Measurements from ENCODE around the gene CBL. TPM values are rescaled to one million over a fixed set of nuclear protein-coding genes. Genes with fewer than 3 reads are reported as not detected.
"Not testable (repeated sequence)": the region's sequence is repeated elsewhere in the genome, so short reads cannot be mapped to it uniquely, and the experiment has no call there.

The CBL gene
- total RNA-seq, 1 donor from 2014 or later = 22.5 TPM

DNA sequence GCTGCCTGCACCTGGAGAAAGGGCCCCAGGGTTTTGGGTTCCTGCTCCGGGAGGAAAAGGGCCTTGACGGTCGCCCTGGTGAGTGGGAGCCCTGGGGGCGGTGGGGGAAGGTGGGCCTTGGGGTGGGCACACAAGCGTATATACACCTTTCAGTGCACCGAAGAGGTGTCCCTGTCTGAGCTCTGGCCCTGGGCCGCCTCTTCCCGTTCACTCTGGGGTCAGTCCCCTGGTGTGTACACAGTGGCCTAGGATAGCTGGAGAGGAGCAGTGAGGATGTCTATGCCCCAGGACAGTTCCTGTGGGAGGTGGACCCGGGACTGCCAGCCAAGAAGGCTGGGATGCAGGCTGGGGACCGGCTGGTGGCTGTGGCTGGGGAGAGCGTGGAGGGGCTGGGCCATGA is 18.1 kb upstream of the CBL start:
- DNase-seq (ENCODE audit: low read depth) = no peak
- TF ChIP-seq, protein P1, sequence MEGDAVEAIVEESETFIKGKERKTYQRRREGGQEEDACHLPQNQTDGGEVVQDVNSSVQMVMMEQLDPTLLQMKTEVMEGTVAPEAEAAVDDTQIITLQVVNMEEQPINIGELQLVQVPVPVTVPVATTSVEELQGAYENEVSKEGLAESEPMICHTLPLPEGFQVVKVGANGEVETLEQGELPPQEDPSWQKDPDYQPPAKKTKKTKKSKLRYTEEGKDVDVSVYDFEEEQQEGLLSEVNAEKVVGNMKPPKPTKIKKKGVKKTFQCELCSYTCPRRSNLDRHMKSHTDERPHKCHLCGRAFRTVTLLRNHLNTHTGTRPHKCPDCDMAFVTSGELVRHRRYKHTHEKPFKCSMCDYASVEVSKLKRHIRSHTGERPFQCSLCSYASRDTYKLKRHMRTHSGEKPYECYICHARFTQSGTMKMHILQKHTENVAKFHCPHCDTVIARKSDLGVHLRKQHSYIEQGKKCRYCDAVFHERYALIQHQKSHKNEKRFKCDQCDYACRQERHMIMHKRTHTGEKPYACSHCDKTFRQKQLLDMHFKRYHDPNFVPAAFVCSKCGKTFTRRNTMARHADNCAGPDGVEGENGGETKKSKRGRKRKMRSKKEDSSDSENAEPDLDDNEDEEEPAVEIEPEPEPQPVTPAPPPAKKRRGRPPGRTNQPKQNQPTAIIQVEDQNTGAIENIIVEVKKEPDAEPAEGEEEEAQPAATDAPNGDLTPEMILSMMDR (IDR thresholded peaks at IDR 0.05; ENCODE audit: insufficient read depth, low read length, poor library complexity, severe bottlenecking) = no peak
- no peaks in the 10 kb centered on the region for H3K27me3 ChIP-seq (ENCODE audit: control insufficient read depth, insufficient read depth, low read length)
- no peak overlapping the region for H3K4me3 ChIP-seq (ENCODE audit: low read depth, low read length)
- no peaks in the 10 kb centered on the region for H3K36me3 ChIP-seq (ENCODE audit: control insufficient read depth, insufficient read depth, low read length)

DNA sequence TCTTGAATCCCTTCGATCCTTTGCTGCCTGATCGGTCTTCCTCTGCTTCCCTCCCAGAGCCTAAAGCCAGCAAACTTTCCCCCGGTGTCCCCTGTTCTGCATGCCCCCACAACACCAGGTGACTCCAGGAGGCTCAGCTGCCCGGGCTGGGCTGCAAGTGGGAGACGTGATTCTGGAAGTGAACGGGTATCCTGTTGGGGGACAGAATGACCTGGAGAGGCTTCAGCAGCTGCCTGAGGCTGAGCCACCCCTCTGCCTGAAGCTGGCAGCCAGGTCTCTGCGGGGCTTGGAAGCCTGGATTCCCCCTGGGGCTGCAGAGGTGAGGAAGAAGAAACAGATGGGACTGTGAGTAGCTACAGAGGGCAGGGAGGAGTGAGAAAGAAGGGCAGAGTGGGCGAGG is 17.3 kb upstream of the CBL start:
- Histone ChIP-seq H3K27me3 (ENCODE audit: control insufficient read depth, insufficient read depth, low read length) (no peaks in the 10 kb centered on the region), H3K36me3 (ENCODE audit: control insufficient read depth, insufficient read depth, low read length) (no peaks in the 10 kb centered on the region), H3K4me3 (ENCODE audit: low read depth, low read length) (no peak overlapping the region)
- TF ChIP-seq, protein P1 (IDR thresholded peaks at IDR 0.05; ENCODE audit: insufficient read depth, low read length, poor library complexity, severe bottlenecking) = no peak
- no peak for DNase-seq (ENCODE audit: low read depth)

DNA sequence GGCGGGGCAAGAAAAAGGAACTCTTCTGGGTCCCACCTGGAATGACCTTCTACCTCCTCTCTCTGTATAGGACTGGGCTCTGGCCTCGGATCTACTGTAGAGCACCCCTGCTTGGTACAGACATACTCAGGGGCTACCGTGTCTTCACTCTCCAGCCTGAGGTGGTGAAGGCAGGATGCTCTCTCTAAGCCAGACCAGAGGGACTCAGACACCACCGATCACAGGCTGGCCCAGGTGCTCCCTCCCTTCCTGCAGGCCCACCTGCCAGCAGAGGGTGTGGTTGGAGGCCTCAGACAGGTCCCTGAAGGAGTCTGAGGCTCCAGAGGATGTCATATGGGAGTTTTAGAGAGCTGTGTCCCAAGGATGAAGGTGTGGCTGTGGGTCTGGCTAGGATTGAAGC is 16.7 kb upstream of the CBL start:
- TF ChIP-seq, protein P1 (IDR thresholded peaks at IDR 0.05; ENCODE audit: insufficient read depth, low read length, poor library complexity, severe bottlenecking) = no peak
- H3K4me3 ChIP-seq (ENCODE audit: low read depth, low read length) = no peak overlapping the region
- no peaks in the 10 kb centered on the region for H3K27me3 ChIP-seq (ENCODE audit: control insufficient read depth, insufficient read depth, low read length)
- H3K36me3 ChIP-seq (ENCODE audit: control insufficient read depth, insufficient read depth, low read length) = no peaks in the 10 kb centered on the region
- no peak for DNase-seq (ENCODE audit: low read depth)

DNA sequence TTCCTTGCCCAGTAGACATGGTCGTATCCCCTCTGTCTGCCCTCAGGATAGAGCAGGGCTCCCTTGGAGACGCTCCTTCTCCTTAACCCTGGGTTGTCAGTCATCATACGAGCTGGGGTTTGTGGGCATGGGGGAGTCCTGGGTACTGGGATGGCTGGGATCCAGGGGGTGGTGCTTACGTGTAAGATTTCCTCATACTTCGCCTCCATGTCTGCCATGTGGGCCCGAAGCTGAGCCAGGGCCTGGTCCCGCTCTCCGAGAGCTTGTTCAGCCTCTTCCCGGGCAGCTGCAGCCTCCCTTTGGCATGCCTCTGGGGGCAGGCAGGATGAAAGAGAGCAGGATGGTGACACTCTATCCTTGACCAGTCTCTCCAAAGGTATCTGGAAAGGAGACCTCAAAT is 15.6 kb upstream of the CBL start:
- H3K4me3 ChIP-seq (ENCODE audit: low read depth, low read length) = no peak overlapping the region

DNA sequence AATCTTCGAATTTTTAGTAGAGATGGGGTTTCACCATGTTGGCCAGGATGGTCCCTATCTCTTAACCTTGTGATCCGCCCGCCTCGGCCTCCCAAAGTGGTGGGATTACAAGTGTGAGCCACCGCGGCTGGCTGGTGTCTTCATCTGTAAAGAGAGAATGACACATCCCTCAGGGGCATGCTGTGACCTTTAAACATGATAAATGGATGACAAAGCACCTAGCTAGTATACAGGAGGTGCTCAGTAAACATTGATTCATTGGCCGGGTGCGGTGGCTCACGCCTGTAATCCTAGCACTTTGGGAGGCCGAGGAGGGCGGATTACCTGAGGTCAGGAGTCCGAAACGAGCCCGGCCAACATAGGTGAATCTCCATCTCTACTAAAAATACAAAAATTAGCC is 14.9 kb upstream of the CBL start:
- H3K4me3 ChIP-seq (ENCODE audit: low read depth, low read length); DNase-seq (ENCODE audit: low read depth); H3K27me3 ChIP-seq (ENCODE audit: control insufficient read depth, insufficient read depth, low read length); H3K36me3 ChIP-seq (ENCODE audit: control insufficient read depth, insufficient read depth, low read length): not testable (repeated sequence)

More for the DNA sequence above, 15.6 kb upstream of the CBL start:
- Histone ChIP-seq H3K27me3 (ENCODE audit: control insufficient read depth, insufficient read depth, low read length) (no peaks in the 10 kb centered on the region), H3K36me3 (ENCODE audit: control insufficient read depth, insufficient read depth, low read length) (no peaks in the 10 kb centered on the region)
- TF ChIP-seq, protein P1 (IDR thresholded peaks at IDR 0.05; ENCODE audit: insufficient read depth, low read length, poor library complexity, severe bottlenecking) = no peak
- DNase-seq (ENCODE audit: low read depth) = no peak

DNA sequence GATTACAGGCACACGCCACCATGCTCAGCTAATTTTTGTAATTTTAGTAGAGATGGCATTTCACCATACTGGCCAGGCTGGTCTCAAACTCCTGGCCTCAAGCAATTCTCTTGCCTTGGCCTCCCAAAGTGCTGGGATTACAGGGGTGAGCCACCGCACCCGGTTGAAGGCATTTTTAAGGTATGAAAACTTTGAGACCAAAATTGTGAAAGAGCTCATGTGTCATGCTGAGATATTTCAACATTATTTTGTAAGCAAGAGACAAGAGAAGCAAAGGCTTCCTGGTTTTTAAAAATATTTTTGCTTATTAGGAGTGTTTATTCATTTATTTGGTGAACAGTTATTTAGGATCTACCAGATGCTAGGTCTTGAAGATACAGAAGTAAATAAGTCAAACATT is 14.0 kb upstream of the CBL start:
- H3K4me3 ChIP-seq (ENCODE audit: low read depth, low read length) = no peak overlapping the region
- TF ChIP-seq, protein P1 (IDR thresholded peaks at IDR 0.05; ENCODE audit: insufficient read depth, low read length, poor library complexity, severe bottlenecking) = no peak
- H3K27me3 ChIP-seq (ENCODE audit: control insufficient read depth, insufficient read depth, low read length) = no peaks in the 10 kb centered on the region
- no peak for DNase-seq (ENCODE audit: low read depth)
- no peaks in the 10 kb centered on the region for H3K36me3 ChIP-seq (ENCODE audit: control insufficient read depth, insufficient read depth, low read length)
